ENCODE results near the gene STX8.

GRCh38 chr17:9402590-9403199 lies 172.9 kb downstream of the STX8 start:
- TF ChIP-seq ISL1 (CRISPR knock-in tag; IDR thresholded peaks at IDR 0.05) (no peak), TOX (CRISPR knock-in tag; IDR thresholded peaks at IDR 0.05; ENCODE audit: borderline replicate concordance) (no peak), ZC3H10 (CRISPR knock-in tag; IDR thresholded peaks at IDR 0.05) (no peak), ARNTL (CRISPR knock-in tag; IDR thresholded peaks at IDR 0.05; ENCODE audit: borderline replicate concordance, low read depth) (no peak), PATZ1 (CRISPR knock-in tag; IDR thresholded peaks at IDR 0.05; ENCODE audit: borderline replicate concordance) (no peak), ZNF565 (CRISPR knock-in tag; conservative IDR thresholded peaks at IDR 0.05; ENCODE audit: low read depth) (no peak), GLIS3 (CRISPR knock-in tag; IDR thresholded peaks at IDR 0.05) (no peak), TCF4 (CRISPR knock-in tag; IDR thresholded peaks at IDR 0.05; ENCODE audit: borderline replicate concordance) (no peak), ESRRG (CRISPR knock-in tag; IDR thresholded peaks at IDR 0.05) (no peak)
- TF ChIP-seq, protein P1, sequence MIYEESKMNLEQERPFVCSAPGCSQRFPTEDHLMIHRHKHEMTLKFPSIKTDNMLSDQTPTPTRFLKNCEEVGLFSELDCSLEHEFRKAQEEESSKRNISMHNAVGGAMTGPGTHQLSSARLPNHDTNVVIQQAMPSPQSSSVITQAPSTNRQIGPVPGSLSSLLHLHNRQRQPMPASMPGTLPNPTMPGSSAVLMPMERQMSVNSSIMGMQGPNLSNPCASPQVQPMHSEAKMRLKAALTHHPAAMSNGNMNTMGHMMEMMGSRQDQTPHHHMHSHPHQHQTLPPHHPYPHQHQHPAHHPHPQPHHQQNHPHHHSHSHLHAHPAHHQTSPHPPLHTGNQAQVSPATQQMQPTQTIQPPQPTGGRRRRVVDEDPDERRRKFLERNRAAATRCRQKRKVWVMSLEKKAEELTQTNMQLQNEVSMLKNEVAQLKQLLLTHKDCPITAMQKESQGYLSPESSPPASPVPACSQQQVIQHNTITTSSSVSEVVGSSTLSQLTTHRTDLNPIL (CRISPR knock-in tag; IDR thresholded peaks at IDR 0.05; ENCODE audit: low read depth): no peak
